SU-DHL-6 (cell line): ENCODE measurements around the gene CCNL1.

Source experiments
- H2AFZ ChIP-seq: fragments of 200-600 bp; sonication (generic); 2 replicates; pipeline ENCODE4 v1.6.1; 2014; ENCODE audit warnings: low read depth, mild to moderate bottlenecking, moderate library complexity, mixed read lengths, antibody characterized with exemption, low read length; ENCODE audit not compliant: severe bottlenecking
- H3F3A ChIP-seq: fragments of 200-600 bp; shearing (Covaris generic); 2 replicates; pipeline ENCODE4 v1.6.0; 2016; ENCODE audit warnings: antibody characterized with exemption, mild to moderate bottlenecking; ENCODE audit not compliant: insufficient read depth
- H3K27ac ChIP-seq: fragments of 200-600 bp; sonication (generic); 2 replicates; pipeline ENCODE4 v1.5.1; 2016; ENCODE audit warnings: low read depth, mild to moderate bottlenecking, low read length, moderate library complexity, mixed read lengths
- H3K27me3 ChIP-seq: fragments of 200-600 bp; sonication (generic), shearing (Covaris generic); 2 replicates; pipeline ENCODE4 v1.6.0; 2014; ENCODE audit warnings: mild to moderate bottlenecking, low read length
- H3K36me3 ChIP-seq: fragments of 200-600 bp; sonication (generic); 2 replicates; pipeline ENCODE4 v1.6.1; 2014; ENCODE audit warnings: mild to moderate bottlenecking, low read length, mixed read lengths
- H3K4me2 ChIP-seq: fragments of 300-600, 200-600 bp; shearing (Covaris generic), sonication (generic); 2 replicates; pipeline ENCODE4 v1.6.0; 2014; ENCODE audit warnings: low read length, low read depth, mild to moderate bottlenecking; ENCODE audit not compliant: poor library complexity, severe bottlenecking
- H3K4me3 ChIP-seq: fragments of 200-600 bp; sonication (generic); 2 replicates; pipeline ENCODE4 v1.5.1; 2014; ENCODE audit warnings: antibody characterized with exemption, low read length, mild to moderate bottlenecking, mixed read lengths; ENCODE audit not compliant: insufficient read depth, poor library complexity, severe bottlenecking
- H3K79me2 ChIP-seq: fragments of 200-600 bp; sonication (generic); 2 replicates; pipeline ENCODE4 v1.6.1; 2014; ENCODE audit warnings: mild to moderate bottlenecking, low read length, moderate library complexity; ENCODE audit not compliant: insufficient read depth
- H3K9ac ChIP-seq: fragments of 200-600 bp; sonication (generic); 2 replicates; pipeline ENCODE4 v1.7.0; 2014; ENCODE audit warnings: mild to moderate bottlenecking, low read length
- H3K9me2 ChIP-seq: fragments of 200-600 bp; sonication (generic); replicated peaks from 2 replicates; pipeline ENCODE4 v1.6.1; 2014; ENCODE audit warnings: low read length; ENCODE audit not compliant: insufficient read depth
- H3K9me3 ChIP-seq: fragments of 200-600 bp; sonication (generic); 2 replicates; pipeline ENCODE4 v1.6.1; 2014; ENCODE audit warnings: low read length, mixed read lengths; ENCODE audit not compliant: insufficient read depth
- H4K20me1 ChIP-seq: fragments of 200-600 bp; sonication (generic); 2 replicates; pipeline ENCODE4 v1.6.1; 2014; ENCODE audit warnings: low read depth, mild to moderate bottlenecking, antibody characterized with exemption, low read length, moderate library complexity, mixed read lengths
- EZH2phosphoT487 ChIP-seq: fragments of 200-600 bp; sonication (generic), shearing (Covaris generic); conservative IDR thresholded peaks from 2 replicates; pipeline ENCODE4 v1.6.1; 2018; ENCODE audit warnings: mild to moderate bottlenecking, antibody characterized with exemption, low read length, moderate library complexity, mixed read lengths
- TF ChIP-seq, protein P1 (sequence below): fragments of 200-600 bp; sonication (generic); IDR thresholded peaks from one replicate; pipeline ENCODE4 v1.5.1; 2017; ENCODE audit warnings: antibody characterized with exemption, mild to moderate bottlenecking, low read length, moderate library complexity; ENCODE audit not compliant: insufficient read depth, poor library complexity, severe bottlenecking

CCNL1 gene

GRCh38 chr3:157131861-157132260 is 28.1 kb downstream of the CCNL1 start:
- Histone ChIP-seq H3K79me2 (no peaks in the 10 kb centered on the region), H3K9me2 (no peaks in the 10 kb centered on the region), H3K27ac (no peak overlapping the region), H3F3A (no peaks in the 10 kb centered on the region), H3K4me2 (no peak overlapping the region), H4K20me1 (no peaks in the 10 kb centered on the region), H3K36me3 (no peaks in the 10 kb centered on the region), H3K9ac (no peak overlapping the region), H3K27me3 (no peaks in the 10 kb centered on the region), H3K4me3 (no peak overlapping the region), H2AFZ (no peak overlapping the region), H3K9me3 (no peaks in the 10 kb centered on the region)
- no peak for TF ChIP-seq EZH2phosphoT487
- TF ChIP-seq, protein P1, sequence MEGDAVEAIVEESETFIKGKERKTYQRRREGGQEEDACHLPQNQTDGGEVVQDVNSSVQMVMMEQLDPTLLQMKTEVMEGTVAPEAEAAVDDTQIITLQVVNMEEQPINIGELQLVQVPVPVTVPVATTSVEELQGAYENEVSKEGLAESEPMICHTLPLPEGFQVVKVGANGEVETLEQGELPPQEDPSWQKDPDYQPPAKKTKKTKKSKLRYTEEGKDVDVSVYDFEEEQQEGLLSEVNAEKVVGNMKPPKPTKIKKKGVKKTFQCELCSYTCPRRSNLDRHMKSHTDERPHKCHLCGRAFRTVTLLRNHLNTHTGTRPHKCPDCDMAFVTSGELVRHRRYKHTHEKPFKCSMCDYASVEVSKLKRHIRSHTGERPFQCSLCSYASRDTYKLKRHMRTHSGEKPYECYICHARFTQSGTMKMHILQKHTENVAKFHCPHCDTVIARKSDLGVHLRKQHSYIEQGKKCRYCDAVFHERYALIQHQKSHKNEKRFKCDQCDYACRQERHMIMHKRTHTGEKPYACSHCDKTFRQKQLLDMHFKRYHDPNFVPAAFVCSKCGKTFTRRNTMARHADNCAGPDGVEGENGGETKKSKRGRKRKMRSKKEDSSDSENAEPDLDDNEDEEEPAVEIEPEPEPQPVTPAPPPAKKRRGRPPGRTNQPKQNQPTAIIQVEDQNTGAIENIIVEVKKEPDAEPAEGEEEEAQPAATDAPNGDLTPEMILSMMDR: no peak

DNA sequence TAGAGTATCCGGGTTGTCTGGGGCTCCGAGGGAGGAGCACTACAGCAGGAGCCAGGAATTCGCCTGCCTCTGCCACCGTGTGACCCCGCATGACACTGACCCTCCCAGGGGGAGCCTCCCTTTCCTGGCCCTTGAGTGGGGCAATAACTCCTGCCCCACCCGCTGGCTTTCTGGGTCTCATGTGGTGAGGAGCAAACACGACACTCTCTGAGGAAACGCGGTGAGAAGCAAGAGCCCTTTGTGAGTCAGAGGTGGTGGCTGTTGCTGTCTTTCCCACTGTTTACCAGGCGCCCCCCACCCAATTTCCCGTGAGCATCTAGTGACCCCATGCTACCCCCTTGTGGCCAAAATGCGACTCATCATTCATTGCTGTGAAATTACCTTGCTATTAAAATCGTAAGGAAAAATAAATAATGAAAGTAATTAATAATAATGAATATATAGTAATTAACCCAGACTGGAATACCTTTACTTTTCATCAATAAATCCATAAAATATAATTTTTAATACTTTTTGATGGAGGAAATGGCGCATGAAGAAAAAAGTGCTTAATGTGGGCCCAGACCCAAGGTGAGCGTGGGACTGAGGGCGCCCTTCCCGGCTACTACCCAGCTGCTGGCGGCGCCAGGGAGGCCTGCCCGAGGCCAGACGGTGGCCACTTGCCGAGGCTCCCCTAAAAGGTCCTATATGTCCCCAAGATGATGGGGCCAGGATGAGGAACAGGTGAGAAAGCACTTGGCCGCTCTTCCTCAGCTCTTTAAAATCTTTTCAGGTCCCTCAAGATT is 29.3 kb downstream of the CCNL1 start:
- Histone ChIP-seq H3K79me2 (no peaks in the 10 kb centered on the region), H3K4me2 (no peak overlapping the region), H3K27me3 (no peaks in the 10 kb centered on the region), H3K9me2 (no peaks in the 10 kb centered on the region), H3K9ac (no peak overlapping the region), H3F3A (no peaks in the 10 kb centered on the region), H3K27ac (no peak overlapping the region), H2AFZ (no peak overlapping the region), H3K9me3 (no peaks in the 10 kb centered on the region), H3K4me3 (no peak overlapping the region), H3K36me3 (no peaks in the 10 kb centered on the region), H4K20me1 (no peaks in the 10 kb centered on the region)
- no peak for TF ChIP-seq EZH2phosphoT487
- TF ChIP-seq, protein P1: peak; percentile 75

DNA sequence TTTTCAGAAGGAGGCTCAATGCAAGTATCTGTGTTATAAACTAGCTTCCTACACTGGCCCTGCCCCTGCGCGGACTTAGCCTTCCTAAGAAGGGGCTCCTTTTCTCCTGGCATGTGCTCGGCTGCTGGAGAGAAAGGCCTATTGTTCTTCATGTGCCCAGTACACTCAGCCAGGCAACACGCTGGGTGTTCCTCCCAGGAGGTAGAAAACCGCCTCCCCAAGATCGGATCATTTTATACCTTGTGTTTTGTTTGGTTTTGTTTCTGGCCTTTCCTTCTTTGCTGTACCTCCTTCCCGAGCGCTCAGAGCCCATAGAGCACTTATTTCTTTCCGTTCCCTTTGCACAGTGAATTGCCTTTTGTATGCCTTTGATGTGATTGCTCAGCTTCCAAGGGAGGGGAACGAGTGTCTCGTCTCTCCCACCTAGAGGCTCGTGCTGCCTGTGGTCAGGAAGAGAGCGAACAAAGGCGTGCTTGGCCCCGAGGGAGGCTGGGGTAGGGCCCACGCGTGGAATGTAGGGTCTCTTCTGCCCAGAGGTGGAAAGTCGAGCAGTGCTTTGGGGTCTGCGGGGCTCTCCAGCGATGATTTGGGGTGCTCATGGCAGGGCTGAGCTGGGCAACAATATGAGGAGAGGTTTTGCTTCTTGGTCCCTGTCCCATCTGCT is 30.0 kb downstream of the CCNL1 start:
- no peaks in the 10 kb centered on the region for H3K9me3 ChIP-seq
- no peaks in the 10 kb centered on the region for H3F3A ChIP-seq
- no peaks in the 10 kb centered on the region for H3K27me3 ChIP-seq
- H3K79me2 ChIP-seq: no peaks in the 10 kb centered on the region
- no peak overlapping the region for H3K9ac ChIP-seq
- H3K4me3 ChIP-seq: no peak overlapping the region
- no peaks in the 10 kb centered on the region for H3K9me2 ChIP-seq
- no peaks in the 10 kb centered on the region for H3K36me3 ChIP-seq
- H3K27ac ChIP-seq: no peak overlapping the region
- H4K20me1 ChIP-seq: no peaks in the 10 kb centered on the region
- no peak overlapping the region for H2AFZ ChIP-seq
- TF ChIP-seq, protein P1: no peak
- no peak for TF ChIP-seq EZH2phosphoT487
- H3K4me2 ChIP-seq: no peak overlapping the region
